C4-2B (cell line): Measurements from ENCODE around the gene NCBP3.
"Not testable (repeated sequence)": the region's sequence is repeated elsewhere in the genome, so short reads cannot be mapped to it uniquely, and the experiment has no call there.

Experiments used
- H3K27ac ChIP-seq: fragments of 450-650 bp; 2 replicates; pipeline ENCODE4 v1.5.1; 2017
- ZFX ChIP-seq: fragments of 450-650 bp; IDR thresholded peaks from 2 replicates; pipeline ENCODE4 v1.6.1; 2017
- TF ChIP-seq, protein P1 (sequence below): fragments of 450-650 bp; conservative IDR thresholded peaks from 2 replicates; pipeline ENCODE4 v1.5.1; 2017; ENCODE audit warnings: mild to moderate bottlenecking

The NCBP3 gene

GRCh38 chr17:3799181-3799945 lies 46.7 kb downstream of the NCBP3 start:
- TF ChIP-seq, protein P1, sequence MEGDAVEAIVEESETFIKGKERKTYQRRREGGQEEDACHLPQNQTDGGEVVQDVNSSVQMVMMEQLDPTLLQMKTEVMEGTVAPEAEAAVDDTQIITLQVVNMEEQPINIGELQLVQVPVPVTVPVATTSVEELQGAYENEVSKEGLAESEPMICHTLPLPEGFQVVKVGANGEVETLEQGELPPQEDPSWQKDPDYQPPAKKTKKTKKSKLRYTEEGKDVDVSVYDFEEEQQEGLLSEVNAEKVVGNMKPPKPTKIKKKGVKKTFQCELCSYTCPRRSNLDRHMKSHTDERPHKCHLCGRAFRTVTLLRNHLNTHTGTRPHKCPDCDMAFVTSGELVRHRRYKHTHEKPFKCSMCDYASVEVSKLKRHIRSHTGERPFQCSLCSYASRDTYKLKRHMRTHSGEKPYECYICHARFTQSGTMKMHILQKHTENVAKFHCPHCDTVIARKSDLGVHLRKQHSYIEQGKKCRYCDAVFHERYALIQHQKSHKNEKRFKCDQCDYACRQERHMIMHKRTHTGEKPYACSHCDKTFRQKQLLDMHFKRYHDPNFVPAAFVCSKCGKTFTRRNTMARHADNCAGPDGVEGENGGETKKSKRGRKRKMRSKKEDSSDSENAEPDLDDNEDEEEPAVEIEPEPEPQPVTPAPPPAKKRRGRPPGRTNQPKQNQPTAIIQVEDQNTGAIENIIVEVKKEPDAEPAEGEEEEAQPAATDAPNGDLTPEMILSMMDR = no peak
- TF ChIP-seq ZFX = no peak

GRCh38 chr17:3798273-3799180 lies 47.5 kb downstream of the NCBP3 start:
- no peak overlapping the region for H3K27ac ChIP-seq
- TF ChIP-seq, protein P1 = no peak
- TF ChIP-seq ZFX = no peak

More at GRCh38 chr17:3799181-3799945, 46.7 kb downstream of the NCBP3 start:
- H3K27ac ChIP-seq = no peak overlapping the region

DNA sequence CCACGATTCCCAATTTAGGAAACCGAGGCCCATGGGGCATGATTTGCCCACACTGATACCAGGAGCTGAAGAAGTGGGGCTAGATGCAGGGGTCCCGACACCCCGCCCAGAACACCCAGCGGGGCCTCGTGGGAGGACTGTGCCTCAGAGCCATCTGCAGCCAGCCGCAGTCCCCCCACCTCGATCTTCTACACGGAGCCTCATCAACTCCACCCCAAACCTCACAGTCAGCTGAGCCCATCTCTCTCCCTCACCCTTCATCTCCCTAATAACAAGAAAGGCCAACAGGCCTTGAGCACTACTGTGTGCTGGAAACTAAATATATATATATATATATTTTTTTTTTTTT lies 49.2 kb downstream of the NCBP3 start:
- H3K27ac ChIP-seq = no peak overlapping the region
- TF ChIP-seq, protein P1 = no peak
- TF ChIP-seq ZFX = no peak

- H3K27ac ChIP-seq = no peak overlapping the region
- no peak for TF ChIP-seq ZFX
- TF ChIP-seq, protein P1 = no peak
Measured at GRCh38 chr17:3796110-3796821, 49.8 kb downstream of the NCBP3 start.

- TF ChIP-seq ZFX = no peak
- no peak overlapping the region for H3K27ac ChIP-seq
Measured at GRCh38 chr17:3795390-3796102, 50.5 kb downstream of the NCBP3 start.

DNA sequence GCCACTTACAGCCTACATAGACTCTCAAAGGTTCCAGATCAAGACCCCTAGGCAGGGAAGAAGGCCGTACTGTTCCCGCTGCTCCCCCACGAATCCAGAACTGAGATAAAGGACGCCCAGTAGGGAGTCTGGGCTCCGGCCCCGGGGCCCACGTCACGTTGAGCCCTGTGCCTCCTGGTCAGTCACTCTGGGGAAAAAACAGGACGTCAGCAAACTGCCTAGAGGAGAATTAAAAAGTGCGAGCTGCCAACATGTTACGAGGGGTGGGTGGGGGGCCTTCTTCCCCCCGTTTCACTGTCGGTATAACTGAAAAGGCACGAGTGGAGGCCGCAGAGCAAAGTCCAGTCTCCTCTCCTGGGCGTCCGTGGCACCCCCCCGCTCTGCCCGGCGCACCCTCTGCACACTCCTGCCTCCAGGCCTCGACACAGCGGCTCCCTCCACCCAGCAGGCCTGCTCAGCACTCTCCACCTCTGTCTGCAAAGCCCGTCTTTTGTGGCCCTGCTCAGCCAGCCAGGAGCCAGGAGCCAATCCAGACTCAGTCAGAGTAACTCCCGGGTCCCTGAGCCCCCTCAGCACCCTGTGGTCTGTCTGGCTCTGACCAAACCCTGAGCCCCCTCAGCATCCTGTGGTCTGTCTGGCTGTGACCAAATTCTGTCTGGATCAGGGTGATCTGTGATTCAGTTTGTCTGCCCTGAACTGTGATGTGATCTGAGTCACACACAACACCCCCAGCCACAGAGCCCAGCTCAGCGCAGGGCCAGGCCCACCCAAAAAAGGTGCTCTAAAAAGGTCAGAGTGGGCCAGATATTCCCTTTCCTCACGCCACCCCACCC lies 51.3 kb downstream of the NCBP3 start:
- TF ChIP-seq, protein P1 = no peak
- no peak for TF ChIP-seq ZFX
- no peak overlapping the region for H3K27ac ChIP-seq

DNA sequence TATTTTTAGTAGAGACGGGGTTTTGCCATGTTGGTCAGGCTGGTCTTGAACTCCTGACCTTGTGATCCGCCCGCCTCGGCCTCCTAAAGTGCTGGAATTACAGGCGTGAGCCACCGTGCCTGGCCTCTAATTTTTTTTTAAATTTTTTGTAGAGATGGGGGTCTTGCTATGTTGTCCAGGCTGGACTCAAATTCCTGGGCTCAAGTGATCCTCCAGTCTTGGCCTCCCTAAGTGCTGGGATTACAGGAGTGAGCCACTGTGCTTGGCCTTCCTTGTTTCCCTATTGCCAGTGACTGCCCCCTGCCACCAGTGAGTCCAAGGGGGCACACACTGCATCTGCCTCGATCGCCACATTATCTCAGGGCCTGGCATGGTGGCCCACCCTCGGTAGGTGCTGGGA lies 51.9 kb downstream of the NCBP3 start:
- not testable (repeated sequence) for H3K27ac ChIP-seq

GRCh38 chr17:3793258-3793657 lies 52.8 kb downstream of the NCBP3 start:
- H3K27ac ChIP-seq = not testable (repeated sequence)
